A673 (cell line): Measurements from ENCODE around the gene STPG4.

ENCODE experiments used
- EZH2 ChIP-seq: fragments of 200-600 bp; sonication (generic); IDR thresholded peaks from 2 replicates; pipeline ENCODE4 v1.6.1; 2017; ENCODE audit warnings: borderline replicate concordance, low read depth, mild to moderate bottlenecking, mixed read lengths, antibody characterized with exemption, low read length; ENCODE audit not compliant: poor library complexity, severe bottlenecking
- TF ChIP-seq, protein P1 (sequence below): fragments of 300-800, 200-600 bp; sonication (generic); conservative IDR thresholded peaks from 2 replicates; pipeline ENCODE4 v1.5.1; 2017; ENCODE audit warnings: low read depth, mild to moderate bottlenecking, antibody characterized with exemption, low read length, moderate library complexity, mixed read lengths

DNA sequence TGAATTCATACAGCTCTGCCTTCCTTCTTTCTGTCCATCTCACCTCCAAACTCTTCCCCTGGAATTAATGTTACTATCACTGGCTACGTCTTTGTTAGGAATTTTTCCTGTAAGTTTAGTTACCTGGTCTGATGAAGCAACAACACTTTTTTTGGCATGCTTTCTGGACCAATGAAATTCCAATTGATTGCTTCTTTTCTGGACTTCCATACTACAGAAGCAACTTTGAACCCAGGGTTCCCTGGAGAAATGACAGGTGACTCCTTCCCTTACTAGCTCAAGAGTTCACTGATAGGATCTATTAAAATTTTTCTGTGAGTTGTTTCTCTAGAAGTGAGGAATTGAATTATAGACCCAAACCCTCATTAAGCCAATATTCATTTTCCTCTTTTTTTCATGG lies 41.4 kb upstream of the STPG4 start:
- TF ChIP-seq, protein P1, sequence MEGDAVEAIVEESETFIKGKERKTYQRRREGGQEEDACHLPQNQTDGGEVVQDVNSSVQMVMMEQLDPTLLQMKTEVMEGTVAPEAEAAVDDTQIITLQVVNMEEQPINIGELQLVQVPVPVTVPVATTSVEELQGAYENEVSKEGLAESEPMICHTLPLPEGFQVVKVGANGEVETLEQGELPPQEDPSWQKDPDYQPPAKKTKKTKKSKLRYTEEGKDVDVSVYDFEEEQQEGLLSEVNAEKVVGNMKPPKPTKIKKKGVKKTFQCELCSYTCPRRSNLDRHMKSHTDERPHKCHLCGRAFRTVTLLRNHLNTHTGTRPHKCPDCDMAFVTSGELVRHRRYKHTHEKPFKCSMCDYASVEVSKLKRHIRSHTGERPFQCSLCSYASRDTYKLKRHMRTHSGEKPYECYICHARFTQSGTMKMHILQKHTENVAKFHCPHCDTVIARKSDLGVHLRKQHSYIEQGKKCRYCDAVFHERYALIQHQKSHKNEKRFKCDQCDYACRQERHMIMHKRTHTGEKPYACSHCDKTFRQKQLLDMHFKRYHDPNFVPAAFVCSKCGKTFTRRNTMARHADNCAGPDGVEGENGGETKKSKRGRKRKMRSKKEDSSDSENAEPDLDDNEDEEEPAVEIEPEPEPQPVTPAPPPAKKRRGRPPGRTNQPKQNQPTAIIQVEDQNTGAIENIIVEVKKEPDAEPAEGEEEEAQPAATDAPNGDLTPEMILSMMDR: no peak
- no peak for TF ChIP-seq EZH2
